Vagina (tissue), 2 donors: ENCODE data around the gene PSME2. TPM values are rescaled to one million over a fixed set of nuclear protein-coding genes. Genes with fewer than 3 reads are reported as not detected.

Experiments used
- DNase-seq, 2 donors: peaks; one replicate each; pipeline ENCODE4 v3.0.0-alpha.2; 2017; ENCODE audit errors: extremely low spot score in 2 of 2
- H3K27ac ChIP-seq: fragments of 200-600 bp; sonication (generic); one replicate; pipeline ENCODE4 v1.5.1; 2019
- H3K27me3 ChIP-seq: fragments of 200-600 bp; sonication (generic); one replicate; pipeline ENCODE4 v1.5.1; 2019
- H3K36me3 ChIP-seq, 2 donors: fragments of 200-600 bp; sonication (generic); one replicate each; pipeline ENCODE4 v1.5.1; 2017 to 2019
- H3K4me1 ChIP-seq: fragments of 200-600 bp; sonication (generic); one replicate; pipeline ENCODE4 v1.5.1; 2019
- H3K4me3 ChIP-seq, 2 donors: fragments of 200-600 bp; sonication (generic); 1 replicate in 1 of 2; 2 replicates in 1 of 2; pipeline ENCODE4 v1.5.1; 2016 to 2019
- H3K9me3 ChIP-seq: fragments of 200-600 bp; sonication (generic); one replicate; pipeline ENCODE4 v1.5.1; 2019
- CTCF ChIP-seq, 3 experiments: fragments of 450-650 bp in 2 of 3; fragments of 200-600 bp in 1 of 3; sonication (generic) in 1 of 3; IDR thresholded peaks; one replicate each; pipeline ENCODE4 v1.5.1; 2017 to 2019; ENCODE audit warnings: antibody characterized with exemption in 3 of 3, mild to moderate bottlenecking in 2 of 3, moderate library complexity in 2 of 3
- POLR2A ChIP-seq, 2 donors: fragments of 450-650 bp; IDR thresholded peaks; one replicate each; pipeline ENCODE4 v1.6.1; 2017; ENCODE audit warnings: antibody characterized with exemption in 2 of 2, mild to moderate bottlenecking in 2 of 2, moderate library complexity in 2 of 2
- POLR2AphosphoS5 ChIP-seq, 2 donors: sonication (generic); formaldehyde crosslinking; IDR thresholded peaks; one replicate each; pipeline ENCODE4 v1.9.0; 2017; ENCODE audit warnings: antibody characterized with exemption in 2 of 2, mild to moderate bottlenecking in 2 of 2, low read depth in 1 of 2; ENCODE audit not compliant: insufficient read depth in 1 of 2
- intact Hi-C: fragments of 100-400 bp; cut with DNase I; formaldehyde crosslinking; loops from one replicate; pipeline ENCODE4 v1.15.1; 2023
- total RNA-seq: library from RNA; depleted of rRNA; stranded (reverse); fragments of >200 nt; gene quantifications from one replicate; pipeline ENCODE4 v1.2.3, GENCODE V29; 2016

The PSME2 gene
- total RNA-seq, 1 donor from 2014 or later: 131 TPM

GRCh38 chr14:24179961-24180796 lies 33.8 kb upstream of the PSME2 start:
- no peak for DNase-seq
- Histone ChIP-seq H3K27ac (peak overlapping the region; percentile 86), H3K36me3 (peaks cover 0 to 29% of the 10 kb centered on the region in 2 donors), H3K9me3 (no peaks in the 10 kb centered on the region), H3K4me3 (no peak overlapping the region), H3K27me3 (no peaks in the 10 kb centered on the region), H3K4me1 (peaks cover 14% of the 10 kb centered on the region)
- intact Hi-C loops: no loop called here
- no peak for TF ChIP-seq CTCF (IDR thresholded peaks at IDR 0.05)
- TF ChIP-seq POLR2A (IDR thresholded peaks at IDR 0.05): no peak
- peak in 1 of 2 donors; percentile 52 for TF ChIP-seq POLR2AphosphoS5 (IDR thresholded peaks at IDR 0.05; ENCODE audit: insufficient read depth in 1 of 2, low read depth in 1 of 2)

GRCh38 chr14:24179294-24179960 lies 33.0 kb upstream of the PSME2 start:
- H3K9me3 ChIP-seq: no peaks in the 10 kb centered on the region
- H3K27me3 ChIP-seq: no peaks in the 10 kb centered on the region
- peak overlapping the region; percentile 86 for H3K27ac ChIP-seq
- intact Hi-C loops: no loop called here
- TF ChIP-seq POLR2AphosphoS5 (IDR thresholded peaks at IDR 0.05; ENCODE audit: insufficient read depth in 1 of 2, low read depth in 1 of 2) (peak in 1 of 2 donors; percentile 27), POLR2A (IDR thresholded peaks at IDR 0.05) (no peak), CTCF (IDR thresholded peaks at IDR 0.05) (no peak)
- no peak for DNase-seq
- H3K4me3 ChIP-seq: no peak overlapping the region
- peaks cover 0 to 22% of the 10 kb centered on the region in 2 donors for H3K36me3 ChIP-seq
- H3K4me1 ChIP-seq: peaks cover 14% of the 10 kb centered on the region

- intact Hi-C loops: no loop called here
- Histone ChIP-seq H3K27ac (no peak overlapping the region), H3K4me1 (peaks cover 14% of the 10 kb centered on the region), H3K27me3 (no peaks in the 10 kb centered on the region), H3K36me3 (peaks cover 0 to 13% of the 10 kb centered on the region in 2 donors), H3K4me3 (no peak overlapping the region), H3K9me3 (no peaks in the 10 kb centered on the region)
- no peak for DNase-seq
- TF ChIP-seq POLR2A (IDR thresholded peaks at IDR 0.05): no peak
These were observed 32.2 kb upstream of the PSME2 start for GRCh38 chr14:24178399-24179178.

- H3K27me3 ChIP-seq: no peaks in the 10 kb centered on the region
- peaks cover 14% of the 10 kb centered on the region for H3K4me1 ChIP-seq
- no peak overlapping the region for H3K4me3 ChIP-seq
- DNase-seq: no peak
- no peak for TF ChIP-seq CTCF (IDR thresholded peaks at IDR 0.05)
- TF ChIP-seq POLR2A (IDR thresholded peaks at IDR 0.05): no peak
- no peak for TF ChIP-seq POLR2AphosphoS5 (IDR thresholded peaks at IDR 0.05; ENCODE audit: insufficient read depth in 1 of 2, low read depth in 1 of 2)
- peaks cover 0 to 6% of the 10 kb centered on the region in 2 donors for H3K36me3 ChIP-seq
- no peak overlapping the region for H3K27ac ChIP-seq
- intact Hi-C loops: no loop called here
- H3K9me3 ChIP-seq: no peaks in the 10 kb centered on the region
These were observed 31.5 kb upstream of the PSME2 start for GRCh38 chr14:24177891-24178290.

- no peak for TF ChIP-seq POLR2A (IDR thresholded peaks at IDR 0.05)
- TF ChIP-seq CTCF (IDR thresholded peaks at IDR 0.05): no peak
- TF ChIP-seq POLR2AphosphoS5 (IDR thresholded peaks at IDR 0.05; ENCODE audit: insufficient read depth in 1 of 2, low read depth in 1 of 2): no peak
- Histone ChIP-seq H3K36me3 (peaks cover 0 to 4% of the 10 kb centered on the region in 2 donors), H3K27ac (no peak overlapping the region), H3K9me3 (no peaks in the 10 kb centered on the region), H3K4me3 (no peak overlapping the region), H3K4me1 (peaks cover 16% of the 10 kb centered on the region), H3K27me3 (no peaks in the 10 kb centered on the region)
- no peak for DNase-seq
- intact Hi-C loops: no loop called here
These were observed 30.8 kb upstream of the PSME2 start for GRCh38 chr14:24177041-24177825.
